Fibroblast of lung (primary cell): Measurements from ENCODE around the gene TEX12. TPM values are rescaled to one million over a fixed set of nuclear protein-coding genes. Genes with fewer than 3 reads are reported as not detected.

ENCODE experiments used
- DNase-seq, 2 donors: peaks; one replicate each; pipeline versions ENCODE4 v3.0.0 to v3.0.0-alpha.2; 2010; ENCODE audit warnings: low read depth in 2 of 2
- H2AFZ ChIP-seq: 2 replicates; pipeline ENCODE4 v1.5.1; 2012; ENCODE audit warnings: low read length, control low read depth, inconsistent platforms
- H3K27ac ChIP-seq: 2 replicates; pipeline ENCODE4 v1.5.1; 2011; ENCODE audit warnings: low read length, control low read depth; ENCODE audit not compliant: insufficient read depth
- H3K27me3 ChIP-seq: 2 replicates; pipeline ENCODE4 v1.5.1; 2011; ENCODE audit warnings: mild to moderate bottlenecking, low read length; ENCODE audit not compliant: control insufficient read depth, insufficient read depth
- H3K36me3 ChIP-seq: 2 replicates; pipeline ENCODE4 v1.5.1; 2011; ENCODE audit warnings: low read length; ENCODE audit not compliant: control insufficient read depth, insufficient read depth
- H3K4me1 ChIP-seq: 2 replicates; pipeline ENCODE4 v1.5.1; 2011; ENCODE audit warnings: low read length; ENCODE audit not compliant: control insufficient read depth, insufficient read depth; ENCODE audit errors: extremely low read depth
- H3K4me2 ChIP-seq: 2 replicates; pipeline ENCODE4 v1.5.1; 2011; ENCODE audit warnings: low read length, control low read depth; ENCODE audit not compliant: insufficient read depth; ENCODE audit errors: extremely low read depth
- H3K4me3 ChIP-seq, 4 experiments: fragments of 200-600 bp in 1 of 4; sonication (generic) in 1 of 4; replicated peaks in 1 of 4; 2 replicates each; pipeline ENCODE4 v1.5.1; 2011 to 2016; ENCODE audit warnings: low read length in 4 of 4, low read depth in 3 of 4, mild to moderate bottlenecking in 3 of 4, control low read depth in 2 of 4, inconsistent platforms in 1 of 4, mixed read lengths in 1 of 4; ENCODE audit not compliant: insufficient read depth in 1 of 4; ENCODE audit errors: control extremely low read depth in 1 of 4
- H3K79me2 ChIP-seq: 2 replicates; pipeline ENCODE4 v1.5.1; 2012; ENCODE audit warnings: mild to moderate bottlenecking, low read length, inconsistent platforms; ENCODE audit not compliant: control insufficient read depth, insufficient read depth
- H3K9ac ChIP-seq: 2 replicates; pipeline ENCODE4 v1.5.1; 2011; ENCODE audit warnings: mild to moderate bottlenecking, low read length, control low read depth; ENCODE audit not compliant: insufficient read depth
- H3K9me3 ChIP-seq: 2 replicates; pipeline ENCODE4 v1.5.1; 2012; ENCODE audit warnings: low read depth, low read length; ENCODE audit not compliant: control insufficient read depth, insufficient read depth
- H4K20me1 ChIP-seq: 2 replicates; pipeline ENCODE4 v1.5.1; 2011; ENCODE audit warnings: low read length; ENCODE audit not compliant: control insufficient read depth, insufficient read depth; ENCODE audit errors: extremely low read depth
- EZH2 ChIP-seq: IDR thresholded peaks from 2 replicates; pipeline ENCODE4 v1.5.1; 2012; ENCODE audit warnings: low read length, control low read depth, mild to moderate bottlenecking; ENCODE audit errors: missing control alignments
- polyA plus RNA-seq, 2 donors: library from polyadenylated mRNA; depleted of rRNA in 1 of 2; stranded (reverse) in 1 of 2; unstranded in 1 of 2; fragments of >200 nt; gene quantifications; 2 replicates each; pipeline ENCODE4 v1.2.1, GENCODE V29; 2011 to 2012; ENCODE audit warnings: missing spikeins in 1 of 2
- total RNA-seq: library from RNA; depleted of rRNA; stranded (reverse); fragments of >200 nt; gene quantifications from 2 replicates; pipeline ENCODE4 v1.2.1, GENCODE V29; 2014
- TF ChIP-seq, protein P1 (sequence below), 2 donors: IDR thresholded peaks in 1 of 2; conservative IDR thresholded peaks in 1 of 2; 1 replicate in 1 of 2; 2 replicates in 1 of 2; pipeline ENCODE4 v1.5.1; 2011 to 2012; ENCODE audit warnings: low read length in 2 of 2, control low read depth in 1 of 2, inconsistent platforms in 1 of 2, low read depth in 1 of 2, mild to moderate bottlenecking in 1 of 2

Gene TEX12
- total and polyA plus RNA-seq, 2 donors (not counting 1 experiment from before 2014, with no cell fraction given) = 0.09 to 0.17 TPM

GRCh38 chr11:112177589-112177988 is 10.4 kb downstream of the TEX12 start:
- TF ChIP-seq, protein P1, sequence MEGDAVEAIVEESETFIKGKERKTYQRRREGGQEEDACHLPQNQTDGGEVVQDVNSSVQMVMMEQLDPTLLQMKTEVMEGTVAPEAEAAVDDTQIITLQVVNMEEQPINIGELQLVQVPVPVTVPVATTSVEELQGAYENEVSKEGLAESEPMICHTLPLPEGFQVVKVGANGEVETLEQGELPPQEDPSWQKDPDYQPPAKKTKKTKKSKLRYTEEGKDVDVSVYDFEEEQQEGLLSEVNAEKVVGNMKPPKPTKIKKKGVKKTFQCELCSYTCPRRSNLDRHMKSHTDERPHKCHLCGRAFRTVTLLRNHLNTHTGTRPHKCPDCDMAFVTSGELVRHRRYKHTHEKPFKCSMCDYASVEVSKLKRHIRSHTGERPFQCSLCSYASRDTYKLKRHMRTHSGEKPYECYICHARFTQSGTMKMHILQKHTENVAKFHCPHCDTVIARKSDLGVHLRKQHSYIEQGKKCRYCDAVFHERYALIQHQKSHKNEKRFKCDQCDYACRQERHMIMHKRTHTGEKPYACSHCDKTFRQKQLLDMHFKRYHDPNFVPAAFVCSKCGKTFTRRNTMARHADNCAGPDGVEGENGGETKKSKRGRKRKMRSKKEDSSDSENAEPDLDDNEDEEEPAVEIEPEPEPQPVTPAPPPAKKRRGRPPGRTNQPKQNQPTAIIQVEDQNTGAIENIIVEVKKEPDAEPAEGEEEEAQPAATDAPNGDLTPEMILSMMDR (conservative IDR thresholded peaks at IDR 0.05 in 1 of 2, IDR thresholded peaks at IDR 0.05 in 1 of 2; ENCODE audit: low read depth in 1 of 2, low read length in 2 of 2) = no peak
- no peak for TF ChIP-seq EZH2

GRCh38 chr11:112178428-112178827 is 11.3 kb downstream of the TEX12 start:
- H3K4me3 ChIP-seq = no peak overlapping the region
- H3K79me2 ChIP-seq = no peaks in the 10 kb centered on the region
- H3K4me2 ChIP-seq = no peak overlapping the region
- no peak overlapping the region for H3K27ac ChIP-seq
- no peaks in the 10 kb centered on the region for H3K27me3 ChIP-seq
- no peak overlapping the region for H3K9ac ChIP-seq
- DNase-seq = no peak
- no peaks in the 10 kb centered on the region for H3K9me3 ChIP-seq
- peaks cover 3% of the 10 kb centered on the region for H3K4me1 ChIP-seq
- no peaks in the 10 kb centered on the region for H3K36me3 ChIP-seq
- no peaks in the 10 kb centered on the region for H4K20me1 ChIP-seq
- no peak for TF ChIP-seq EZH2
- TF ChIP-seq, protein P1 (conservative IDR thresholded peaks at IDR 0.05 in 1 of 2, IDR thresholded peaks at IDR 0.05 in 1 of 2; ENCODE audit: low read depth in 1 of 2, low read length in 2 of 2) = no peak
- no peak overlapping the region for H2AFZ ChIP-seq

More at GRCh38 chr11:112177589-112177988, 10.4 kb downstream of the TEX12 start:
- no peaks in the 10 kb centered on the region for H3K9me3 ChIP-seq
- no peaks in the 10 kb centered on the region for H3K79me2 ChIP-seq
- H3K4me2 ChIP-seq = no peak overlapping the region
- H2AFZ ChIP-seq = no peak overlapping the region
- no peaks in the 10 kb centered on the region for H3K36me3 ChIP-seq
- no peak overlapping the region for H3K4me3 ChIP-seq
- H3K4me1 ChIP-seq = peaks cover 3% of the 10 kb centered on the region
- DNase-seq = no peak
- no peak overlapping the region for H3K9ac ChIP-seq
- H3K27ac ChIP-seq = no peak overlapping the region
- no peaks in the 10 kb centered on the region for H4K20me1 ChIP-seq
- H3K27me3 ChIP-seq = no peaks in the 10 kb centered on the region

DNA sequence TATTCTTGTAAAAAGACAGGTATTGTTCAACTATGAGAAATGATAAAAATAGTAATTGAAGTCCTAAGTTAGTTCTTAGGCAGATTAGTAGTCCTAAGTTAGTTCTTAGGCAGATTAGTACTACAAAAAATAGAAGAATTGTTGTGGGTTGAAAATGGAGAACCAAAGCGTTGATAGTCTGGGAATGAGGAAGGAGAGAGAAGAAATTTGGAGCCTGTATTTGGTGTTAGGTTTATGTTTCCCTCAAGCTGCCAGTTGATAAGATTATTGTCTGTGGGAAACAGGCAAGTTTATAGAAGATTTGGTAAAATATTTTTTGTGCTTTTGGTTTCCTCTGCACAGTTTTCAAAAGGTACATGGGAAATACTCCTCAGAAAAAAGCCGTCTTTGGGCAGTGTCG is 11.8 kb downstream of the TEX12 start:
- H3K9me3 ChIP-seq = no peaks in the 10 kb centered on the region
- H3K36me3 ChIP-seq = no peaks in the 10 kb centered on the region
- H3K27me3 ChIP-seq = no peaks in the 10 kb centered on the region
- no peak overlapping the region for H3K9ac ChIP-seq
- H3K4me3 ChIP-seq = no peak overlapping the region
- H4K20me1 ChIP-seq = no peaks in the 10 kb centered on the region
- H3K79me2 ChIP-seq = no peaks in the 10 kb centered on the region
- no peak for DNase-seq
- no peak overlapping the region for H2AFZ ChIP-seq
- no peak for TF ChIP-seq EZH2
- H3K4me2 ChIP-seq = no peak overlapping the region
- no peak overlapping the region for H3K27ac ChIP-seq
- H3K4me1 ChIP-seq = peaks cover 3% of the 10 kb centered on the region
